Astrocyte of the cerebellum (primary cell): ENCODE data around the gene ATXN7L3.

Experiments
- DNase-seq: peaks from one replicate; pipeline ENCODE4 v3.0.0-alpha.2; 2011; ENCODE audit warnings: low read depth
- H3K4me3 ChIP-seq: 2 replicates; pipeline ENCODE4 v1.5.1; 2011; ENCODE audit warnings: mild to moderate bottlenecking, low read depth, low read length, moderate library complexity
- CTCF ChIP-seq: IDR thresholded peaks from 2 replicates; pipeline ENCODE4 v1.5.1; 2012; ENCODE audit warnings: low read length, low read depth, moderate library complexity, mild to moderate bottlenecking; ENCODE audit errors: missing control alignments
- in situ Hi-C: cut with HindIII; loops from 2 replicates; pipeline ENCODE4 v1.10.0; 2017; ENCODE audit warnings: low sequenced_read_pairs

ATXN7L3 gene

DNA sequence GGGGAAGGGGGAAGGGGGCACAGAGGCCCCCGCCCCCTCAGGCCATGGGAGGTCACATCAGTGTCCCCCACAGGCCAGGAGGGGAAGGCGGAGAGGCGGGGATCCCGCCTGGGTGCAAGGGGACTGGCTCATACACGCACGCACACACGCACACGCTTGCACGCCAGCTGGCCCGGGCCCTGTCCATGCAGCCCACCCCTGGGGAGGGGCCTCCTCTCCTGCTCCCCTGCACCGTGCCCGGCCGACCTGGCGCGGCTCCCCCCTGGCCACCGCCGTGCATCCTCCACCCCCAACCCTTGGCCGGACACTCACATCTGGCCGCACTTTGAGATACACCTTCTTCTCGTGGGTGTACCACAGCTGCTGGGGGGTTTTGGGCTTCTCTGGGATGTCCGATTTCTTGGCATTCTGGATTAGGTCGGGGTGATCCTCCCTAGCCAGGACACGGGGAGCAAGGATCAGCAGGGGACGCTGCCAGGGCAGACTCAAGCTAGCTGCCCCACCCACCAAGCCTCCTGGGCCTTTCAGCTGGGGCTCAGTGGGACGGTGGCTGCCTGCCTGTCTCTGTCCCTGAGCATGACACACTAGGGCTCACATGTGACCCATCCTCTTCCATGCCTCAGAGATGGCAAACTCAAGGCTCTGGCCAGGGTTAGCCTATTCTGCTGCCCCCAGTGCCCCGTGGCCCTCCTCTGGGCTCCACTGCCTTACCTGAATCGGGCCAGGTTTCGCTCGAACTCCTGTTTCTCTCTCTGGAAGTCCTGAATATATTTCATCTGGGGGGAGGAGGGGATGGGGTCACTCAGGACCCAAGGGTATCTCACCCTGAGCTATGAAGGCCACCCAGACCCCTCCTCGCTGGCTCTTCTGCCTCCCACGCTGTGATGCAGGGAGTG, 13.1 kb upstream of the ATXN7L3 start:
- H3K4me3 ChIP-seq, result no peak overlapping the region
- in situ Hi-C loops, result no loop called here
- DNase-seq, result no peak
- no peak for TF ChIP-seq CTCF

DNA sequence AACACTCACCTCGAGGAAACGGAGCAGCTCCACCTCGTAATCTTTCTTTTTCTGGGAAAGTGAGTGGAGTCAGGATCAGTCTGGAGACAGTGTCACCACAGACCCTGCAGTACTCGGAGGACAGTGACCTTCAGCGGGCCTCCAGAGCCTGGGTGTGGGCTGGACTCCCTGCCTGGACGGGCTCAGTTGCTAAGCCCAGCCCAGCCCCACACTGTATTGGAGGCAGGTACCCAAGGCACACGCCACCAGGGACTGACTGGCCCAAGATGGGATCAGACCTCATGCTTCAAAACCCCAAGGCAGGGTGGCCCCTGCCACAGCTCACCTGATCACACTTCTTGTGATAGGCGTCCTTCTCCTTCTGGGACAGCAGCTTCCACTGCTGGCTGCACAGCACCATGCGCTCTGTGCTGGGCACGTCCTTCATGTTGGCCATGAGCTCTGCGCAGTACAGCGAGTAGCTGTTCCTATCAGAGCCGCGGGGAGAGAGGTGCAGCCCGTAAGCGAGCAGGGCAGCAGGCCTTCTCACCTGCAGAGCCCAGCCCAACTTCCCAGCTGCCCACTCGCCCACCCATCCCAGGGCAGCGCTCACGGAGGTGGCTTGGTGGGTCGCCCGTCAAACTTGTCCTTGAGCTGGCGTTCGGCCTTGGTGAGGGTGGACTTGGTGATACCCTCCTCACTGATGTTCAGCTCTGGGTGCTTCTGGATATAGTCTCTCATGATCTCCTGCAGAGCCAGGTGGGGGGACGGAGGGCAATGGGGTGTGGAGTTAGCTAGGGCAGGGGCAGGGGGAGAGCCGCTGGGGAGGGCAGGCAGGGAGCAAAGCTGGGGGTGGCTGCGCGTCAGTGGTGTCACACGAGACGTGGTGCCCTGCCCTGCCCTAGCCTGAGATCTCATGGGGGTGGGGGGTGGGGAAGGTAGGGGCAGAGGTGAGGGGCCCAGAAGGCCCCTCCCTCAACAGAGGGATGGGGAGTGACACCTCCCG, 11.9 kb upstream of the ATXN7L3 start:
- in situ Hi-C loops, result no loop called here
- DNase-seq, result no peak
- no peak for TF ChIP-seq CTCF
- H3K4me3 ChIP-seq, result no peak overlapping the region

DNA sequence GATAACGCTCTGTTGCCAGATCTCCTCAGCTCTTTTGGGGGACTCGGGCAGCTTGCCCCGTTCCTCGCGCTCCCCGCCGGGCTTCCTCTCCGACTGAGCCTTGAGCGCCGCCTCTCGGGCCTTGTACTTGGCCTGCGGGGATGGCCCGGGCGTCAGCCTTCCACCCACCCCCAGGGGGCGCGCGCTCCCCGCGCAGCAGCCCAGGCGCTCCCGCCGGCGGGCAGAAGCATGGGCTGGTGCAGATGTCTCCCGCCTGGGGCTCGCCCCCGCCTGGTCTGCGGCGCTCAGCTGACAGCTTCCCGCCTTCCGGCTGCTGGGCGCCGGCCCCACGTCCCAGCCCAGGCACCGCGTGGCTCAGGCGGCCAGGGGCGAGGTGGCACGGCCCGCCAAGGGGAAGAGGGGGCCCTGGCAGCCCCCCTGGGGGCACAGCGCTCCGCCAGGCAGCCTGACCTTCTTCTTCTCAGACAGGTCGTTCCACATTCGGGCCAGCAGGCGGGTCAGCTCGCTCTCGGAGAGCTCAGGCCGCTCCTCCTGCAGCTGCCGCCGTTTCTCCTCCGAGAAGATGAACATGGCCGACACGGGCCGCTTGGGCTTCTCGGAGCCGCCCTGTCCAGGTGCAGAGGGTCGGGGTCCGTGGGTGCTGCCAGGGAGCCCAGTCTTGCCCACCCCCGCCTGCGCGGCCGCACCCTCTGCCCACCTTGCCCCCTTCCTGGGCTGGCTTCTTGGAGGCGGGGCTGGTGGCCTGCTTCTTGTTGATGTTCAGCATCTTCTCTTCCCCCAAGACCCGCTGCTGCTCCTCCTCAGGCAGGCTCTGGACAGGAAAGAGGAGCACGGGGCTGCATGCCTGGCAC, 10.9 kb upstream of the ATXN7L3 start:
- TF ChIP-seq CTCF, result peak; percentile 98
- no peak overlapping the region for H3K4me3 ChIP-seq
- in situ Hi-C loops, result no loop called here
- peak; percentile 53 for DNase-seq

- in situ Hi-C loops, result loop anchor here (5.0 to 10.0 kb wide), 2 partner anchors 45 to 102 kb away; no protein-coding TSS in a partner anchor
- no peak for TF ChIP-seq CTCF
- no peak for DNase-seq
- no peak overlapping the region for H3K4me3 ChIP-seq
These were observed 10.2 kb upstream of the ATXN7L3 start for GRCh38 chr17:44209786-44210341.

- no peak for TF ChIP-seq CTCF
- H3K4me3 ChIP-seq, result no peak overlapping the region
These were observed 8.1 kb upstream of the ATXN7L3 start for GRCh38 chr17:44207743-44208142.

More at GRCh38 chr17:44207743-44208142, 8.1 kb upstream of the ATXN7L3 start:
- in situ Hi-C loops, result loop anchor here (5.0 to 10.0 kb wide), 2 partner anchors 47 to 105 kb away; no protein-coding TSS in a partner anchor
- no peak for DNase-seq
